SU-DHL-6 (cell line): ENCODE data around the gene MAP2K5.

Experiments
- H2AFZ ChIP-seq: fragments of 200-600 bp; sonication (generic); 2 replicates; pipeline ENCODE4 v1.6.1; 2014; ENCODE audit warnings: low read depth, mild to moderate bottlenecking, moderate library complexity, mixed read lengths, antibody characterized with exemption, low read length; ENCODE audit not compliant: severe bottlenecking
- H3F3A ChIP-seq: fragments of 200-600 bp; shearing (Covaris generic); 2 replicates; pipeline ENCODE4 v1.6.0; 2016; ENCODE audit warnings: antibody characterized with exemption, mild to moderate bottlenecking; ENCODE audit not compliant: insufficient read depth
- H3K27ac ChIP-seq: fragments of 200-600 bp; sonication (generic); 2 replicates; pipeline ENCODE4 v1.5.1; 2016; ENCODE audit warnings: low read depth, mild to moderate bottlenecking, low read length, moderate library complexity, mixed read lengths
- H3K27me3 ChIP-seq: fragments of 200-600 bp; sonication (generic), shearing (Covaris generic); 2 replicates; pipeline ENCODE4 v1.6.0; 2014; ENCODE audit warnings: mild to moderate bottlenecking, low read length
- H3K36me3 ChIP-seq: fragments of 200-600 bp; sonication (generic); 2 replicates; pipeline ENCODE4 v1.6.1; 2014; ENCODE audit warnings: mild to moderate bottlenecking, low read length, mixed read lengths
- H3K4me2 ChIP-seq: fragments of 300-600, 200-600 bp; shearing (Covaris generic), sonication (generic); 2 replicates; pipeline ENCODE4 v1.6.0; 2014; ENCODE audit warnings: low read length, low read depth, mild to moderate bottlenecking; ENCODE audit not compliant: poor library complexity, severe bottlenecking
- H3K4me3 ChIP-seq: fragments of 200-600 bp; sonication (generic); 2 replicates; pipeline ENCODE4 v1.5.1; 2014; ENCODE audit warnings: antibody characterized with exemption, low read length, mild to moderate bottlenecking, mixed read lengths; ENCODE audit not compliant: insufficient read depth, poor library complexity, severe bottlenecking
- H3K79me2 ChIP-seq: fragments of 200-600 bp; sonication (generic); 2 replicates; pipeline ENCODE4 v1.6.1; 2014; ENCODE audit warnings: mild to moderate bottlenecking, low read length, moderate library complexity; ENCODE audit not compliant: insufficient read depth
- H3K9ac ChIP-seq: fragments of 200-600 bp; sonication (generic); 2 replicates; pipeline ENCODE4 v1.7.0; 2014; ENCODE audit warnings: mild to moderate bottlenecking, low read length
- H3K9me2 ChIP-seq: fragments of 200-600 bp; sonication (generic); replicated peaks from 2 replicates; pipeline ENCODE4 v1.6.1; 2014; ENCODE audit warnings: low read length; ENCODE audit not compliant: insufficient read depth
- H3K9me3 ChIP-seq: fragments of 200-600 bp; sonication (generic); 2 replicates; pipeline ENCODE4 v1.6.1; 2014; ENCODE audit warnings: low read length, mixed read lengths; ENCODE audit not compliant: insufficient read depth
- H4K20me1 ChIP-seq: fragments of 200-600 bp; sonication (generic); 2 replicates; pipeline ENCODE4 v1.6.1; 2014; ENCODE audit warnings: low read depth, mild to moderate bottlenecking, antibody characterized with exemption, low read length, moderate library complexity, mixed read lengths
- EZH2phosphoT487 ChIP-seq: fragments of 200-600 bp; sonication (generic), shearing (Covaris generic); conservative IDR thresholded peaks from 2 replicates; pipeline ENCODE4 v1.6.1; 2018; ENCODE audit warnings: mild to moderate bottlenecking, antibody characterized with exemption, low read length, moderate library complexity, mixed read lengths
- TF ChIP-seq, protein P1 (sequence below): fragments of 200-600 bp; sonication (generic); IDR thresholded peaks from one replicate; pipeline ENCODE4 v1.5.1; 2017; ENCODE audit warnings: antibody characterized with exemption, mild to moderate bottlenecking, low read length, moderate library complexity; ENCODE audit not compliant: insufficient read depth, poor library complexity, severe bottlenecking

The MAP2K5 gene

DNA sequence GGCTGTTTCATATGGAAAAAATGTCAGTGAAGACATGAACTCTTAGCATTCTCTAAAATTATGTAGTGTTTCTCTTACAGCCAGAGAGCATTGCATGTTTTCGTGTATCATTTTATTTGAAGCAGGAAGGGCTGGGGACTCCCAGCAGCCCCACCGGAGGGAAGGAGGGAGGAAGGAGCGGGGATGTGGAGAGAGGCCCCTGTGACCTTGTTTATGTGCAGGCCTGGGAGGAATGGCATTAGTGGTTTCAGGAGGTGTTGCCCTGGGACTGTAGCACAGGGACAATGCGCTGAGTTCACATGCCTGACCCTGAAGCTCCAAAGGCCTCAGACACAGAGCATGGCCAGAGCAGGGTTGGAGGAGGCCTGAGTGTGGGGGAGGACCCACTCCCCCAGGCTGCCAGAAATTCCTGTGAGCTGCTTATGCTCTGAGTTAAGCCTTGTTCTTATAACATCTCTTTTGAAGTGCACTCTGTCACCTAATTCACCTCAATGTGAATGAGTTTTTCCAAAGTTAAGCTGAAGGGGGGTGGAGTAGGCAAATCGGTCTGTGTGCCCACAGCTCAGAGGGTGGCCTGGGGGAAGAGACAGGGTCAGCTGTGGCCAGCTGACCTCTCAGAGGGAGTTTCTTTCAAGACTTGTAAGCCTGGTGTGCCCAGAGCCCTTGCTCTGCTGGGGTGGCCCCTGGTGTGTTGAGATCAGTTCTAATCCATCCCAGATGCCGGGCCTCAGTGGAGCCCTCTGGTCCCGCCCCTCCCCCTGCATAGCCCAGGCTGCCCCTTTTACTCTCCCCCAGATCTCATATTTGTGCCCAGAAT lies 301.3 kb downstream of the MAP2K5 start:
- H3K36me3 ChIP-seq = no peaks in the 10 kb centered on the region
- no peak overlapping the region for H3K9ac ChIP-seq
- no peak overlapping the region for H3K4me3 ChIP-seq
- no peaks in the 10 kb centered on the region for H3K9me2 ChIP-seq
- H3K79me2 ChIP-seq = no peaks in the 10 kb centered on the region
- no peak overlapping the region for H2AFZ ChIP-seq
- H3F3A ChIP-seq = no peaks in the 10 kb centered on the region
- H3K9me3 ChIP-seq = no peaks in the 10 kb centered on the region
- H3K27ac ChIP-seq = no peak overlapping the region
- TF ChIP-seq, protein P1, sequence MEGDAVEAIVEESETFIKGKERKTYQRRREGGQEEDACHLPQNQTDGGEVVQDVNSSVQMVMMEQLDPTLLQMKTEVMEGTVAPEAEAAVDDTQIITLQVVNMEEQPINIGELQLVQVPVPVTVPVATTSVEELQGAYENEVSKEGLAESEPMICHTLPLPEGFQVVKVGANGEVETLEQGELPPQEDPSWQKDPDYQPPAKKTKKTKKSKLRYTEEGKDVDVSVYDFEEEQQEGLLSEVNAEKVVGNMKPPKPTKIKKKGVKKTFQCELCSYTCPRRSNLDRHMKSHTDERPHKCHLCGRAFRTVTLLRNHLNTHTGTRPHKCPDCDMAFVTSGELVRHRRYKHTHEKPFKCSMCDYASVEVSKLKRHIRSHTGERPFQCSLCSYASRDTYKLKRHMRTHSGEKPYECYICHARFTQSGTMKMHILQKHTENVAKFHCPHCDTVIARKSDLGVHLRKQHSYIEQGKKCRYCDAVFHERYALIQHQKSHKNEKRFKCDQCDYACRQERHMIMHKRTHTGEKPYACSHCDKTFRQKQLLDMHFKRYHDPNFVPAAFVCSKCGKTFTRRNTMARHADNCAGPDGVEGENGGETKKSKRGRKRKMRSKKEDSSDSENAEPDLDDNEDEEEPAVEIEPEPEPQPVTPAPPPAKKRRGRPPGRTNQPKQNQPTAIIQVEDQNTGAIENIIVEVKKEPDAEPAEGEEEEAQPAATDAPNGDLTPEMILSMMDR = no peak
- no peak for TF ChIP-seq EZH2phosphoT487
- H3K27me3 ChIP-seq = no peaks in the 10 kb centered on the region
- H3K4me2 ChIP-seq = no peak overlapping the region
- no peaks in the 10 kb centered on the region for H4K20me1 ChIP-seq

DNA sequence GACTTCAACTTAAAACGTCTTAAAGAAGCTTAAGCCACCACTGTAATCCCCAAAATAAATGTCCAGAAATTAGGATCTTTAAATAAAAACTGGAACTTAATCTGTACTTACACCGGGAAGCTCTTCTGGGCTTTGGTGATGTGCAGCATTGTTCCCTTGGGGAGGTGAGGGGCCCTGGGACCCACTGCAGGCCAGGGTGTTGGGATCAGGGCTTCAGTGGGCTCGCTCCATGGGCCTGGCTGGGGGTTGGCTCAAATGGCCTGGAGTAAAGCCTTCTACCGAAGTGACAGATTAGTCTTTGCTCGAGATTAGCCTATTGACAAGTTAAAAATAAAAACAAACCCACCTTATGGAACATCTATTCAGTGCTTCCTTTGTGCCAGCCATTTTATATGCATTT lies 303.5 kb downstream of the MAP2K5 start:
- Histone ChIP-seq H3K9ac (no peak overlapping the region), H2AFZ (no peak overlapping the region), H3K27me3 (no peaks in the 10 kb centered on the region), H3K9me2 (no peaks in the 10 kb centered on the region), H3K4me3 (no peak overlapping the region), H3K36me3 (no peaks in the 10 kb centered on the region), H3K79me2 (no peaks in the 10 kb centered on the region), H3F3A (no peaks in the 10 kb centered on the region), H3K27ac (no peak overlapping the region), H3K4me2 (no peak overlapping the region), H3K9me3 (no peaks in the 10 kb centered on the region), H4K20me1 (no peaks in the 10 kb centered on the region)
- TF ChIP-seq, protein P1 = no peak
- no peak for TF ChIP-seq EZH2phosphoT487

DNA sequence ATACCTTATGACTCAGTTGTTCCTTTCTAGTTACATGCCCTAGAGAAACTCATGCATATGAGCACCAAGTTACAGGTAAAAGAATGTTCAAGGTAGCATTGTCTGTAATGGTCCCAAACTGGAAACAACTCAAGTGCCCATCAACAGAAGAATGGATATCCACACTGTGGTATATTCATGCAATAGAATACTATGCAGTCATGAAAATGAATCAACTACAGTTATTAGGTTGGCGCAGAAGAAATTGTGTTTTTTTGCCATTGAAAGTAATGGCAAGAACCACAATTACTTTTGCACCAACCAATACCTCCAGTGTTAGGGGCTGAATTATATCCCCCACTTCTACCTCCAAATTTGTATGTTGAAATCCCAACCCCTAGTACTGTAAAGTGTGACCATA lies 307.0 kb downstream of the MAP2K5 start:
- no peaks in the 10 kb centered on the region for H3K27me3 ChIP-seq
- no peak overlapping the region for H3K4me3 ChIP-seq
- H3K79me2 ChIP-seq = no peaks in the 10 kb centered on the region
- H2AFZ ChIP-seq = no peak overlapping the region
- no peak overlapping the region for H3K4me2 ChIP-seq
- no peaks in the 10 kb centered on the region for H3K9me2 ChIP-seq
- no peaks in the 10 kb centered on the region for H4K20me1 ChIP-seq
- TF ChIP-seq, protein P1 = no peak
- TF ChIP-seq EZH2phosphoT487 = no peak
- H3K9ac ChIP-seq = no peak overlapping the region
- no peaks in the 10 kb centered on the region for H3K9me3 ChIP-seq
- H3K27ac ChIP-seq = no peak overlapping the region
- H3K36me3 ChIP-seq = no peaks in the 10 kb centered on the region
- no peaks in the 10 kb centered on the region for H3F3A ChIP-seq
